Vagina (tissue), 2 donors: ENCODE results near the gene AKT1S1.

Experiments
- CTCF ChIP-seq, 3 experiments: fragments of 450-650 bp in 2 of 3; fragments of 200-600 bp in 1 of 3; sonication (generic) in 1 of 3; IDR thresholded peaks; one replicate each; pipeline ENCODE4 v1.5.1; 2017 to 2019; ENCODE audit warnings: antibody characterized with exemption in 3 of 3, mild to moderate bottlenecking in 2 of 3, moderate library complexity in 2 of 3
- POLR2A ChIP-seq, 2 donors: fragments of 450-650 bp; IDR thresholded peaks; one replicate each; pipeline ENCODE4 v1.6.1; 2017; ENCODE audit warnings: antibody characterized with exemption in 2 of 2, mild to moderate bottlenecking in 2 of 2, moderate library complexity in 2 of 2

GRCh38 chr19:49866933-49867782, 10.0 kb downstream of the AKT1S1 start, which contains the start of gene PNKP:
- TF ChIP-seq CTCF (IDR thresholded peaks at IDR 0.05): no peak
- TF ChIP-seq POLR2A (IDR thresholded peaks at IDR 0.05): peak in 1 of 2 donors; percentile 50
